CD4-positive, CD25-positive, alpha-beta regulatory T cell (primary cell): ENCODE data around the gene ACTL6B. TPM values are rescaled to one million over a fixed set of nuclear protein-coding genes. Genes with fewer than 3 reads are reported as not detected.

Source experiments
- ATAC-seq, 2 donors: fragments of 150-1000 bp; cut with Tn5 transposase; one replicate each; pipeline ENCODE4 v1.10.0; 2021; ENCODE audit warnings: low read depth in 2 of 2, moderate number of reproducible peaks in 2 of 2, moderate library complexity in 1 of 2
- DNase-seq, 3 donors: peaks; one replicate each; pipeline versions ENCODE4 v3.0.0 to v3.0.0-alpha.2; 2012 to 2022; ENCODE audit warnings: mixed read lengths in 1 of 3
- H3K27ac ChIP-seq: one replicate; pipeline ENCODE4 v1.7.0; 2013; ENCODE audit warnings: mild to moderate bottlenecking, low read length; ENCODE audit not compliant: insufficient read depth, poor library complexity, severe bottlenecking
- H3K27me3 ChIP-seq: one replicate; pipeline ENCODE4 v1.7.0; 2013; ENCODE audit warnings: low read length; ENCODE audit not compliant: control insufficient read depth, insufficient read depth
- H3K36me3 ChIP-seq: one replicate; pipeline ENCODE4 v1.7.0; 2013; ENCODE audit warnings: mild to moderate bottlenecking, low read length, moderate library complexity; ENCODE audit not compliant: control insufficient read depth, insufficient read depth
- H3K4me1 ChIP-seq: 2 replicates; pipeline ENCODE4 v1.7.0; 2013; ENCODE audit warnings: mild to moderate bottlenecking, low read length; ENCODE audit not compliant: insufficient read depth, control insufficient read depth, poor library complexity, severe bottlenecking
- H3K4me3 ChIP-seq: one replicate; pipeline ENCODE4 v1.7.0; 2013; ENCODE audit warnings: low read depth, mild to moderate bottlenecking, low read length, moderate library complexity
- H3K9me3 ChIP-seq, 2 experiments: 1 replicate in 1 of 2; 2 replicates in 1 of 2; pipeline ENCODE4 v1.7.0; 2013; ENCODE audit warnings: low read length in 2 of 2, mild to moderate bottlenecking in 1 of 2, moderate library complexity in 1 of 2; ENCODE audit not compliant: control insufficient read depth in 2 of 2
- H3K27ac Mint-ChIP-seq, 3 donors: one replicate each; pipeline ENCODE4 v1.8.0; 2020 to 2022; ENCODE audit warnings: mild to moderate bottlenecking in 3 of 3, mixed read lengths in 3 of 3, moderate library complexity in 2 of 3
- H3K27me3 Mint-ChIP-seq: one replicate; pipeline ENCODE4 v1.8.0; 2022; ENCODE audit warnings: mild to moderate bottlenecking, mixed read lengths
- H3K36me3 Mint-ChIP-seq: one replicate; pipeline ENCODE4 v1.8.0; 2020; ENCODE audit warnings: mixed read lengths
- H3K4me1 Mint-ChIP-seq, 4 donors: one replicate each; pipeline ENCODE4 v1.8.0; 2020 to 2022; ENCODE audit warnings: mixed read lengths in 4 of 4, mild to moderate bottlenecking in 1 of 4
- H3K4me3 Mint-ChIP-seq, 4 donors: one replicate each; pipeline ENCODE4 v1.8.0; 2020 to 2022; ENCODE audit warnings: mild to moderate bottlenecking in 4 of 4, mixed read lengths in 4 of 4, moderate library complexity in 3 of 4
- H3K9me3 Mint-ChIP-seq, 7 donors: one replicate each; pipeline ENCODE4 v1.8.0; 2020 to 2022; ENCODE audit warnings: mixed read lengths in 7 of 7, mild to moderate bottlenecking in 3 of 7, moderate library complexity in 2 of 7
- polyA plus RNA-seq, 4 donors: library from polyadenylated mRNA; unstranded; fragments of 300-500 nt; fragmentation: Illumina TruSeq; gene quantifications; one replicate each; pipeline ENCODE4 v1.2.3, GENCODE V29; 2021
- total RNA-seq: library from RNA; stranded (reverse); gene quantifications from one replicate; pipeline ENCODE4 v1.2.3, GENCODE V29; 2022

Gene ACTL6B
- total and polyA plus RNA-seq, 5 donors from 2014 or later = not detected

GRCh38 chr7:100639995-100640516, 16.2 kb downstream of the ACTL6B start:
- Mint-ChIP-seq H3K27ac (no peak overlapping the region), H3K4me1 (peaks cover 0 to 4% (median 0%) of the 10 kb centered on the region in 4 donors), H3K4me3 (no peak overlapping the region), H3K27me3 (peaks cover 5% of the 10 kb centered on the region), H3K9me3 (no peaks in the 10 kb centered on the region), H3K36me3 (no peaks in the 10 kb centered on the region)
- Histone ChIP-seq H3K4me3 (no peak overlapping the region), H3K27ac (no peak overlapping the region), H3K4me1 (no peaks in the 10 kb centered on the region), H3K9me3 (no peaks in the 10 kb centered on the region), H3K36me3 (no peaks in the 10 kb centered on the region), H3K27me3 (no peaks in the 10 kb centered on the region)
- no peak for DNase-seq
- no peak for ATAC-seq

- peak overlapping the region; percentile 55 for H3K27ac ChIP-seq
- H3K4me3 ChIP-seq = peak overlapping the region; percentile 59
- DNase-seq (peak; percentile 48 to 75 (median 53)), ATAC-seq (peak; percentile 74 to 78)
- Mint-ChIP-seq H3K36me3 (no peaks in the 10 kb centered on the region), H3K4me1 (peaks cover 5 to 31% (median 7%) of the 10 kb centered on the region in 4 donors), H3K9me3 (no peaks in the 10 kb centered on the region), H3K27ac (peak overlapping the region; percentile 20 to 86 (median 48)), H3K4me3 (peak overlapping the region; percentile 86 to 95 (median 91)), H3K27me3 (no peaks in the 10 kb centered on the region)
- no peaks in the 10 kb centered on the region for H3K36me3 ChIP-seq
- H3K27me3 ChIP-seq = no peaks in the 10 kb centered on the region
- peaks cover 7% of the 10 kb centered on the region for H3K4me1 ChIP-seq
- H3K9me3 ChIP-seq = no peaks in the 10 kb centered on the region
Measured at GRCh38 chr7:100632951-100633717, 23.1 kb downstream of the ACTL6B start.

- ATAC-seq (no peak), DNase-seq (no peak)
- Histone ChIP-seq H3K4me3 (no peak overlapping the region), H3K36me3 (no peaks in the 10 kb centered on the region), H3K27me3 (no peaks in the 10 kb centered on the region), H3K27ac (no peak overlapping the region), H3K9me3 (no peaks in the 10 kb centered on the region), H3K4me1 (peaks cover 19% of the 10 kb centered on the region)
- peak overlapping the region in 2 of 4 donors; percentile 13 to 62 for H3K4me3 Mint-ChIP-seq
- no peaks in the 10 kb centered on the region for H3K9me3 Mint-ChIP-seq
- no peaks in the 10 kb centered on the region for H3K27me3 Mint-ChIP-seq
- peak overlapping the region in 2 of 3 donors; percentile 42 to 70 for H3K27ac Mint-ChIP-seq
- H3K36me3 Mint-ChIP-seq = no peaks in the 10 kb centered on the region
- peaks cover 5 to 55% (median 12%) of the 10 kb centered on the region in 4 donors for H3K4me1 Mint-ChIP-seq
Measured at GRCh38 chr7:100630066-100630465, 26.2 kb downstream of the ACTL6B start.

- H3K4me1 Mint-ChIP-seq = peaks cover 5 to 56% (median 14%) of the 10 kb centered on the region in 4 donors
- no peaks in the 10 kb centered on the region for H3K9me3 Mint-ChIP-seq
- H3K36me3 ChIP-seq = no peaks in the 10 kb centered on the region
- H3K27me3 Mint-ChIP-seq = no peaks in the 10 kb centered on the region
- peaks cover 19% of the 10 kb centered on the region for H3K4me1 ChIP-seq
- peak overlapping the region in 1 of 4 donors; percentile 54 for H3K4me3 Mint-ChIP-seq
- peak overlapping the region in 1 of 3 donors; percentile 25 for H3K27ac Mint-ChIP-seq
- ATAC-seq (no peak), DNase-seq (no peak)
- H3K36me3 Mint-ChIP-seq = no peaks in the 10 kb centered on the region
- H3K27me3 ChIP-seq = no peaks in the 10 kb centered on the region
- no peaks in the 10 kb centered on the region for H3K9me3 ChIP-seq
- H3K4me3 ChIP-seq = no peak overlapping the region
- H3K27ac ChIP-seq = no peak overlapping the region
Measured at GRCh38 chr7:100629117-100629716, 27.0 kb downstream of the ACTL6B start.

GRCh38 chr7:100627238-100627549, 29.1 kb downstream of the ACTL6B start:
- Histone ChIP-seq H3K27ac (peak overlapping the region; percentile 88), H3K4me3 (no peak overlapping the region), H3K9me3 (no peaks in the 10 kb centered on the region), H3K4me1 (peaks cover 12% of the 10 kb centered on the region), H3K27me3 (no peaks in the 10 kb centered on the region), H3K36me3 (no peaks in the 10 kb centered on the region)
- Mint-ChIP-seq H3K4me1 (peaks cover 5 to 48% (median 11%) of the 10 kb centered on the region in 4 donors), H3K27me3 (no peaks in the 10 kb centered on the region), H3K36me3 (peaks cover 6% of the 10 kb centered on the region), H3K9me3 (no peaks in the 10 kb centered on the region), H3K4me3 (peak overlapping the region in 1 of 4 donors; percentile 61), H3K27ac (peak overlapping the region; percentile 26 to 80 (median 78))
- DNase-seq (no peak), ATAC-seq (no peak)

- Mint-ChIP-seq H3K4me3 (peak overlapping the region; percentile 73 to 80 (median 75)), H3K9me3 (no peaks in the 10 kb centered on the region), H3K27me3 (no peaks in the 10 kb centered on the region), H3K4me1 (peaks cover 5 to 45% (median 13%) of the 10 kb centered on the region in 4 donors), H3K36me3 (peaks cover 8% of the 10 kb centered on the region), H3K27ac (peak overlapping the region; percentile 74 to 80 (median 78))
- Histone ChIP-seq H3K36me3 (no peaks in the 10 kb centered on the region), H3K9me3 (no peaks in the 10 kb centered on the region), H3K4me3 (peak overlapping the region; percentile 37), H3K27me3 (no peaks in the 10 kb centered on the region), H3K4me1 (peaks cover 12% of the 10 kb centered on the region), H3K27ac (peak overlapping the region; percentile 88)
- DNase-seq = peak; percentile 82 to 94 (median 85)
- peak; percentile 98 for ATAC-seq
Measured at GRCh38 chr7:100626530-100627237, 29.6 kb downstream of the ACTL6B start.

- no peaks in the 10 kb centered on the region for H3K27me3 Mint-ChIP-seq
- H3K4me3 Mint-ChIP-seq = peak overlapping the region; percentile 7 to 80 (median 75)
- peaks cover 11% of the 10 kb centered on the region for H3K36me3 Mint-ChIP-seq
- Histone ChIP-seq H3K27me3 (no peaks in the 10 kb centered on the region), H3K4me1 (peaks cover 12% of the 10 kb centered on the region), H3K9me3 (no peaks in the 10 kb centered on the region), H3K4me3 (peak overlapping the region; percentile 10), H3K27ac (peak overlapping the region; percentile 88), H3K36me3 (no peaks in the 10 kb centered on the region)
- ATAC-seq (no peak), DNase-seq (no peak)
- no peaks in the 10 kb centered on the region for H3K9me3 Mint-ChIP-seq
- peak overlapping the region in 1 of 3 donors; percentile 78 for H3K27ac Mint-ChIP-seq
- peaks cover 5 to 47% (median 14%) of the 10 kb centered on the region in 4 donors for H3K4me1 Mint-ChIP-seq
Measured at GRCh38 chr7:100626055-100626454, 30.2 kb downstream of the ACTL6B start.
